Cardiac fibroblast (primary cell): ENCODE measurements around the gene ARHGAP10.
A peak's percentile ranks its signal among the peaks of the same experiment; 100 is the strongest.

Experiments used
- DNase-seq, 2 donors: peaks; one replicate each; pipeline versions ENCODE4 v3.0.0 to v3.0.0-alpha.2; 2010; ENCODE audit warnings: low read depth in 2 of 2
- H3K4me3 ChIP-seq, 2 donors: replicated peaks in 1 of 2; 1 replicate in 1 of 2; 2 replicates in 1 of 2; pipeline ENCODE4 v1.5.1; 2011; ENCODE audit warnings: low read depth in 2 of 2, low read length in 2 of 2, mild to moderate bottlenecking in 2 of 2, moderate library complexity in 1 of 2
- TF ChIP-seq, protein P1 (sequence below): IDR thresholded peaks from one replicate; pipeline ENCODE4 v1.5.1; 2011; ENCODE audit warnings: low read depth, mild to moderate bottlenecking, low read length, inconsistent platforms

The ARHGAP10 gene

DNA sequence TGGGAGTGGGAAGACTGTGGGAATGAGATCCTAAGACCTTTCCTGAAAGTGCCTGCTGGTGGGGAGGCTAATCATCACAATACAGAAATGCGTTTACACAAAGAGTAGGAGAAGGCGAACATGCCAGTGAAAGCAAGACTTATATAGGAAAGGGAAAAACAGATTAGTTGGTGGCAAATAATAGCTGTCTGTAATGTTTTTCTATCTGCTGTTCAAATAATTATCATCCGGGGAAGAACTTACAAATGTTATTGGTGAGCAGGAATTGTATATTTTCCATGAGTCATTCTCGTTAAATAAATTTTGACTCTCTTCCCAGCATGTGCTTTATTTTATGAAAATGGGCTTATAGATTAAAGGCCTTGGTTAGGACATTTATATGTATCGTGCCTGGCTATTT, 196.5 kb downstream of the ARHGAP10 start:
- peak in 1 of 2 donors; percentile 8 for DNase-seq
- TF ChIP-seq, protein P1, sequence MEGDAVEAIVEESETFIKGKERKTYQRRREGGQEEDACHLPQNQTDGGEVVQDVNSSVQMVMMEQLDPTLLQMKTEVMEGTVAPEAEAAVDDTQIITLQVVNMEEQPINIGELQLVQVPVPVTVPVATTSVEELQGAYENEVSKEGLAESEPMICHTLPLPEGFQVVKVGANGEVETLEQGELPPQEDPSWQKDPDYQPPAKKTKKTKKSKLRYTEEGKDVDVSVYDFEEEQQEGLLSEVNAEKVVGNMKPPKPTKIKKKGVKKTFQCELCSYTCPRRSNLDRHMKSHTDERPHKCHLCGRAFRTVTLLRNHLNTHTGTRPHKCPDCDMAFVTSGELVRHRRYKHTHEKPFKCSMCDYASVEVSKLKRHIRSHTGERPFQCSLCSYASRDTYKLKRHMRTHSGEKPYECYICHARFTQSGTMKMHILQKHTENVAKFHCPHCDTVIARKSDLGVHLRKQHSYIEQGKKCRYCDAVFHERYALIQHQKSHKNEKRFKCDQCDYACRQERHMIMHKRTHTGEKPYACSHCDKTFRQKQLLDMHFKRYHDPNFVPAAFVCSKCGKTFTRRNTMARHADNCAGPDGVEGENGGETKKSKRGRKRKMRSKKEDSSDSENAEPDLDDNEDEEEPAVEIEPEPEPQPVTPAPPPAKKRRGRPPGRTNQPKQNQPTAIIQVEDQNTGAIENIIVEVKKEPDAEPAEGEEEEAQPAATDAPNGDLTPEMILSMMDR: no peak
- H3K4me3 ChIP-seq: no peak overlapping the region

DNA sequence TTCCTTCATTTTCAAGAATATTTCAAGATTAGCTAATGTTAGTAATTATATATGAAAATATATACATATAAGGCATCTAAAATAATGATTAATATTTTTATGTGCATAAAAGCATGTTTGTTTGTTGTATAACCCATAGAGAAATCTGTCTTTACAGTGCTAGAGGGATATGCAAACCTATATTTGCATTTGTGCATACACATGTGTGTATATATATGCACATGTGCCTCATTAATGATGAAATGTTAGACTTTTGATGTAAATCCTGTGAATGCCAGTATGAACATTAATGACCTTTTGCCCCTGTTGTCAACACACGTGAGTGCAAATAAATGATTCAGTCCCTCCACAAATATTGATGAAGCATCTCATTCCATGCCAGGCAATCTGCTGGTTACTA, 197.9 kb downstream of the ARHGAP10 start:
- TF ChIP-seq, protein P1: no peak
- no peak for DNase-seq
- H3K4me3 ChIP-seq: no peak overlapping the region

DNA sequence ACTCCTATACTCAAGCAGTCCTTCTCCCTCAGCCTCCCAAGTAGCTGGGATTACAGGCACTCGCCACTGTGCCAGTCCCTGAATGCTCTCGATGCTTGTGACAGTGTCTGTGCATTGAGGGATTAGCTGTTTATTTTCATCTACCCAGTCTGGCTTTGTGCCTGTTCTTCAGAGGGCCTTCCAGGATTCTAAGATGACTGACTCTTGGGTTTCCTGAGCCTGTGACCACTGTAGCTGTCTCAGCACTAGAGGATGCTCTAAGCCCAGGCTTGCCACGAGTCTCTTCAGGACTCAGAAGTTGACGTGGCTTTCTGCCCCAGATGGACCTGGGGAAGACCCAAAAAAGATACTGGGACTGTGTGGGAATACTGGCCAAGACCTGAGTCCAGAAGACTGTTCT, 201.4 kb downstream of the ARHGAP10 start:
- TF ChIP-seq, protein P1: peak; percentile 6
- peak; percentile 15 to 17 for DNase-seq
- H3K4me3 ChIP-seq: no peak overlapping the region

DNA sequence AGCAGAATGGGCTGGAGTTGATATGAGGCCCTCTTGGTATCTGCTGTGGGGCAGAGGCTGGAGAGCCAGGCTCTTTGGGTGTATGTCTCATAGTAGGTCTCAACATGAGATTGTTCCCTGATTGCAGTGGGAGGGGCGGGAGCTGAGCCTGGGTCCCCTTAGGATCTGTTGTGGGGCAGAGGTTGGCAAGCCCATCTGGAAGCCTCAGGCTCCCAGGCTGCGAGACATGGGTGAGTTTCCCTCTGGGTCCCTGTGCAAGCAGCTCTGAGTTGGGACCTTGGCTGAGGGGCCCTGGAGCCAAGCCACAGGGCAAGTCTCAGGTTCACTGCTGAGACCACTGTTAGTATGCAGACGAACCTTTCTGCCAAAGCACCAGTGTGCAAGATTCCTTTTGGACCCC, 201.9 kb downstream of the ARHGAP10 start:
- no peak overlapping the region for H3K4me3 ChIP-seq
- no peak for DNase-seq
- TF ChIP-seq, protein P1: no peak

DNA sequence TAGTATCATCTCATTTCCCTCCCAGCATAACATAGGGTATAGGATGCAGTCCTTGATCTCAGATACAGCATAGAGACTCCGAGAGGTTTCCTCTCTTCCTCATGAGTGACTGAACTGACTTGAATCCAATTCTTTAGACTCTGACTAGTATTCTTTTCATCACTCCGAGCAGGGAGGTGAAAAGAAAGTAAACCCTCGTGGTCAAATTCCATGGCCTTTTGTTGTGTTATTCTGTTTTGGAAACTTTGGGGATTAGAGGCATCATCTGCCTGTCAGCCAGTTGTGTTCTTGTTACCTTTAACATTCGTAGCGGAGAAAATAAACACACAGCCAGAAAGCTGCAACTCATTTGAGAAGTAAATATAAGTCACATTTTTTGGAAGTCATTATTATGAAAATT, 206.6 kb downstream of the ARHGAP10 start:
- no peak for DNase-seq
- TF ChIP-seq, protein P1: no peak
- H3K4me3 ChIP-seq: no peak overlapping the region

DNA sequence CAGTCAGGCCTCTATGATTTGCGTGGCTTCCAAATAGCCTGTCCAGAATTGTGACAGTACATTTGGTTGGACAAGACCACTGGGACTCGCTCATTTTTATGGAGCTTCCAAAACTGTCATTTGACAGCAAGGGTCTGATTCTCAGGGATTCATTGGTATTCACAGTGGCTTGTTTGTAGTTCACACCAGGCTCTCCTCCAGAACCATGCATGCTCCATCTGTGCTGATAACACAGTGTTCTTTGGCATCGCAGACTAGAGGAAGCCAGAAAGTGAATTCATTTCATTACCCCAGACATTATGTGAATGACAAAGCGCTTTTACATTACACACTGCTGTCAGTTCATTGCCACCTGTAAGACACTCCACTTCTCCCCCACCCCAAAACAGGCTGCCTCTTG, 208.3 kb downstream of the ARHGAP10 start:
- TF ChIP-seq, protein P1: no peak
- H3K4me3 ChIP-seq: no peak overlapping the region

DNA sequence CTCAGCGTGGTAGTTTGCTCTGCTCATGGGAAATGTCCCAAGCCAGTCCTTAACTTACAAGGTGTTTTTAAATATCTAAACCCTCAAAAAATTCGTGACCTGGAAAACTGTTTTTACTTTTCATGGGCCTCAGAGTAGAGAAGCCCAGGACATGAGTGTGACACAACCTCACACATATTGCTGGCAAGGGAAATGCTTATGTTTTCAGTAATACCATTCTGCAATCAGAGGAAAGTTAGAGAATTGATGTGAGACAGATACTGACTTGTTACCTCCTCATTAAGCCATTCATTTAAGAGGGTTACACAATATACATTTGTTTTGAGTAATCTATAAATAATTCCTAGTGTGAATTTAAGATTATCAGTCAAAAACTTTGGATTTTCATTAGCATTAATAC, 209.5 kb downstream of the ARHGAP10 start:
- DNase-seq: no peak
- H3K4me3 ChIP-seq: no peak overlapping the region
- TF ChIP-seq, protein P1: no peak

More for the DNA sequence above, 208.3 kb downstream of the ARHGAP10 start:
- DNase-seq: peak in 1 of 2 donors; percentile 40
